HEK293 (cell line): ENCODE data around the gene TWSG1.
"Not testable (repeated sequence)": the region's sequence is repeated elsewhere in the genome, so short reads cannot be mapped to it uniquely, and the experiment has no call there.

Experiments
- CTCF ChIA-PET: fragments of 350-600 bp; formaldehyde crosslinking; extraction: SDS; loops from one replicate; lab custom pipeline; 2021; ENCODE audit warnings: antibody characterized with exemption; lab: Yijun Ruan, JAX
- POLR2A ChIA-PET: fragments of 300-600 bp; formaldehyde crosslinking; extraction: SDS; loops from one replicate; lab custom pipeline; 2020; ENCODE audit warnings: antibody characterized with exemption, inconsistent platforms; lab: Yijun Ruan, JAX
- H3K27ac ChIP-seq: fragments of 200-500 bp; sonication (Bioruptor generic); 2 replicates; pipeline ENCODE4 v1.5.1; 2014; ENCODE audit warnings: low read depth, low read length, control low read depth, inconsistent platforms; ENCODE audit errors: extremely low read depth
- H3K36me3 ChIP-seq, 2 experiments: fragments of 200-500 bp in 1 of 2; sonication (Bioruptor generic) in 1 of 2; 1 replicate in 1 of 2; 2 replicates in 1 of 2; pipeline ENCODE4 v1.5.1; 2014 to 2017; ENCODE audit warnings: inconsistent platforms in 2 of 2, low read length in 2 of 2; ENCODE audit not compliant: control insufficient read depth in 2 of 2, insufficient read depth in 1 of 2
- H3K4me1 ChIP-seq: fragments of 200-500 bp; sonication (Bioruptor generic); 2 replicates; pipeline ENCODE4 v1.5.1; 2014; ENCODE audit warnings: mild to moderate bottlenecking, low read length, inconsistent platforms; ENCODE audit not compliant: control insufficient read depth, insufficient read depth
- H3K4me3 ChIP-seq: 2 replicates; pipeline ENCODE4 v1.5.1; 2011; ENCODE audit warnings: low read depth, mild to moderate bottlenecking, control low read depth, low read length, moderate library complexity
- H3K9me3 ChIP-seq: fragments of 200-500 bp; sonication (Bioruptor generic); 2 replicates; pipeline ENCODE4 v1.5.1; 2014; ENCODE audit warnings: low read depth, low read length, inconsistent platforms; ENCODE audit not compliant: control insufficient read depth, insufficient read depth
- HOXC10 ChIP-seq: sonication (generic); formaldehyde crosslinking; IDR thresholded peaks from 2 replicates; pipeline ENCODE4 v1.8.1; 2023; ENCODE audit warnings: mild to moderate bottlenecking, missing genetic modification reagents
- REPIN1 ChIP-seq: fragments of 450-650 bp; formaldehyde crosslinking; IDR thresholded peaks from 2 replicates; pipeline ENCODE4 v1.5.1; 2017; ENCODE audit warnings: missing biosample characterization, missing genetic modification characterization, low read depth
- ZBTB17 ChIP-seq: fragments of 450-650 bp; formaldehyde crosslinking; IDR thresholded peaks from 2 replicates; pipeline ENCODE4 v1.5.1; 2016; ENCODE audit warnings: missing biosample characterization, missing genetic modification characterization
- ZNF133 ChIP-seq: fragments of 450-650 bp; formaldehyde crosslinking; IDR thresholded peaks from 2 replicates; pipeline ENCODE4 v1.5.1; 2016; ENCODE audit warnings: missing biosample characterization, missing genetic modification characterization
- ZNF155 ChIP-seq: fragments of 450-650 bp; formaldehyde crosslinking; IDR thresholded peaks from 2 replicates; pipeline ENCODE4 v1.5.1; 2016; ENCODE audit warnings: missing biosample characterization, missing genetic modification characterization
- ZNF16 ChIP-seq: fragments of 450-650 bp; formaldehyde crosslinking; IDR thresholded peaks from 2 replicates; pipeline ENCODE4 v1.5.1; 2016; ENCODE audit warnings: low read depth, missing biosample characterization, missing genetic modification characterization
- ZNF2 ChIP-seq: fragments of 450-650 bp; formaldehyde crosslinking; IDR thresholded peaks from 2 replicates; pipeline ENCODE4 v1.5.1; 2016; ENCODE audit warnings: missing biosample characterization, missing genetic modification characterization
- ZNF350 ChIP-seq: fragments of 450-650 bp; formaldehyde crosslinking; IDR thresholded peaks from 2 replicates; pipeline ENCODE4 v1.5.0; 2017; ENCODE audit warnings: missing biosample characterization, mild to moderate bottlenecking, missing genetic modification characterization
- ZNF37A ChIP-seq: fragments of 450-650 bp; IDR thresholded peaks from 2 replicates; pipeline ENCODE4 v1.5.1; 2018; ENCODE audit warnings: missing biosample characterization, missing genetic modification characterization
- ZNF394 ChIP-seq: fragments of 450-650 bp; formaldehyde crosslinking; IDR thresholded peaks from 2 replicates; pipeline ENCODE4 v1.5.1; 2016; ENCODE audit warnings: missing biosample characterization, missing genetic modification characterization, mild to moderate bottlenecking, moderate library complexity, borderline replicate concordance
- ZNF416 ChIP-seq: fragments of 450-650 bp; formaldehyde crosslinking; IDR thresholded peaks from 2 replicates; pipeline ENCODE4 v1.5.1; 2016; ENCODE audit warnings: missing biosample characterization, missing genetic modification characterization
- ZNF707 ChIP-seq: fragments of 450-650 bp; formaldehyde crosslinking; IDR thresholded peaks from 2 replicates; pipeline ENCODE4 v1.5.1; 2016; ENCODE audit warnings: missing biosample characterization, missing genetic modification characterization
- ZNF776 ChIP-seq: fragments of 450-650 bp; formaldehyde crosslinking; IDR thresholded peaks from 2 replicates; pipeline ENCODE4 v1.5.0; 2017; ENCODE audit warnings: missing biosample characterization, missing genetic modification characterization, borderline replicate concordance
- ZNF792 ChIP-seq: fragments of 450-650 bp; formaldehyde crosslinking; IDR thresholded peaks from 2 replicates; pipeline ENCODE4 v1.5.1; 2016; ENCODE audit warnings: missing biosample characterization, missing genetic modification characterization
- ZSCAN18 ChIP-seq: fragments of 450-650 bp; formaldehyde crosslinking; IDR thresholded peaks from 2 replicates; pipeline ENCODE4 v1.5.1; 2016; ENCODE audit warnings: missing biosample characterization, missing genetic modification characterization
- ZSCAN4 ChIP-seq: fragments of 450-650 bp; formaldehyde crosslinking; IDR thresholded peaks from 2 replicates; pipeline ENCODE4 v1.5.1; 2017; ENCODE audit warnings: missing biosample characterization, missing genetic modification characterization
- TF ChIP-seq, protein P1 (sequence below): fragments of 450-650 bp; formaldehyde crosslinking; IDR thresholded peaks from 2 replicates; pipeline ENCODE4; 2016; ENCODE audit warnings: missing biosample characterization, missing genetic modification characterization
- TF ChIP-seq, protein P2 (sequence below): fragments of 450-650 bp; formaldehyde crosslinking; IDR thresholded peaks from 2 replicates; pipeline ENCODE4 v1.5.1; 2016; ENCODE audit warnings: missing biosample characterization, missing genetic modification characterization, borderline replicate concordance
- TF ChIP-seq, protein P3 (sequence below): sonication (generic); formaldehyde crosslinking; IDR thresholded peaks from 2 replicates; pipeline ENCODE4 v1.8.1; 2022; ENCODE audit warnings: mild to moderate bottlenecking, moderate library complexity, missing genetic modification reagents
- TF ChIP-seq, protein P4 (sequence below): fragments of 450-650 bp; formaldehyde crosslinking; IDR thresholded peaks from 2 replicates; pipeline ENCODE4 v1.5.1; 2016; ENCODE audit warnings: missing biosample characterization, missing genetic modification characterization

The TWSG1 gene

DNA sequence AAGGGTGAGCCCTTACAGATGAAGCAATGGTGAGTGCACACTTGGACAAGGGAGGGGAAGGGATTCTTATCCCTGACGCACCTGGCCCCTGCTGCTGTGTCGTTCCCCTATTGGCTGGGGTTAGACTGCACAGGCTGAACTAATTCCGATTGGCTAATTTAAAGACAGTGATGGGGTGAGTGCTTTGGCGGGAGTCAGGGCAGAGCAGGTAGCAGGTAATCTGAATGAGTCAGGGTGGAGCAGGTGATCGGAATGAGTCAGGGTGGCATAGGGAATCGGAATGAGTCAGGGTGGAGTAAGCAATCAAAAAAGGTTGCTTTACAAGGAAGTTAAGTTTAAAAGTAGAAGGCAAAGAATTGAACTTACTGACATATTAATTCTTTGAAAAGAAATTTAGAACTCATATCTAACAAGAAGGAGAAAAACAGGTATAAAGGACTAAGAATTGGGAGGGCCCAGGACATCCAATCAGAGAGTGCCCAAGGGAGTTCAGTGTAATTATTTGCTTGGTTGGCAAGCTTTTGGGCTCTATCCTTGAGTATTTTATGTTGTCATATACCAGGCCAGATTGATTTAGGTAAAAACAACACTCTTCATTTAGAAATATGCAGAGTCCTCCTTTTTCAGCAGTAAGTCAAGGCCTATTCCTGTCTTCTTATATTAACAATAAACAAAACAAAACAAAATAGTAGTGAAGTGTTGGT is 88.4 kb downstream of the TWSG1 start:
- no peak for TF ChIP-seq ZNF155
- TF ChIP-seq ZSCAN4 (tag by site-specific recombination), result no peak
- TF ChIP-seq, protein P1, sequence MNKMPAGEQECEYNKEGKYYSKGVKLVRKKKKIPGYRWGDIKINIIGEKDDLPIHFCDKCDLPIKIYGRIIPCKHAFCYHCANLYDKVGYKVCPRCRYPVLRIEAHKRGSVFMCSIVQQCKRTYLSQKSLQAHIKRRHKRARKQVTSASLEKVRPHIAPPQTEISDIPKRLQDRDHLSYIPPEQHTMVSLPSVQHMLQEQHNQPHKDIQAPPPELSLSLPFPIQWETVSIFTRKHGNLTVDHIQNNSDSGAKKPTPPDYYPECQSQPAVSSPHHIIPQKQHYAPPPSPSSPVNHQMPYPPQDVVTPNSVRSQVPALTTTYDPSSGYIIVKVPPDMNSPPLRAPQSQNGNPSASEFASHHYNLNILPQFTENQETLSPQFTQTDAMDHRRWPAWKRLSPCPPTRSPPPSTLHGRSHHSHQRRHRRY, result no peak
- TF ChIP-seq ZNF776, result no peak
- no peak for TF ChIP-seq ZSCAN18 (tag by site-specific recombination)
- no peak for TF ChIP-seq ZNF350 (tag by site-specific recombination)
- no peak for TF ChIP-seq ZBTB17
- TF ChIP-seq REPIN1, result no peak
- no peak for TF ChIP-seq ZNF16 (tag by site-specific recombination)
- no peak for TF ChIP-seq ZNF2 (tag by site-specific recombination)
- no peak for TF ChIP-seq ZNF792 (tag by site-specific recombination)
- TF ChIP-seq ZNF133 (tag by site-specific recombination), result no peak
- no peak for TF ChIP-seq ZNF707 (tag by site-specific recombination)
- TF ChIP-seq, protein P2, sequence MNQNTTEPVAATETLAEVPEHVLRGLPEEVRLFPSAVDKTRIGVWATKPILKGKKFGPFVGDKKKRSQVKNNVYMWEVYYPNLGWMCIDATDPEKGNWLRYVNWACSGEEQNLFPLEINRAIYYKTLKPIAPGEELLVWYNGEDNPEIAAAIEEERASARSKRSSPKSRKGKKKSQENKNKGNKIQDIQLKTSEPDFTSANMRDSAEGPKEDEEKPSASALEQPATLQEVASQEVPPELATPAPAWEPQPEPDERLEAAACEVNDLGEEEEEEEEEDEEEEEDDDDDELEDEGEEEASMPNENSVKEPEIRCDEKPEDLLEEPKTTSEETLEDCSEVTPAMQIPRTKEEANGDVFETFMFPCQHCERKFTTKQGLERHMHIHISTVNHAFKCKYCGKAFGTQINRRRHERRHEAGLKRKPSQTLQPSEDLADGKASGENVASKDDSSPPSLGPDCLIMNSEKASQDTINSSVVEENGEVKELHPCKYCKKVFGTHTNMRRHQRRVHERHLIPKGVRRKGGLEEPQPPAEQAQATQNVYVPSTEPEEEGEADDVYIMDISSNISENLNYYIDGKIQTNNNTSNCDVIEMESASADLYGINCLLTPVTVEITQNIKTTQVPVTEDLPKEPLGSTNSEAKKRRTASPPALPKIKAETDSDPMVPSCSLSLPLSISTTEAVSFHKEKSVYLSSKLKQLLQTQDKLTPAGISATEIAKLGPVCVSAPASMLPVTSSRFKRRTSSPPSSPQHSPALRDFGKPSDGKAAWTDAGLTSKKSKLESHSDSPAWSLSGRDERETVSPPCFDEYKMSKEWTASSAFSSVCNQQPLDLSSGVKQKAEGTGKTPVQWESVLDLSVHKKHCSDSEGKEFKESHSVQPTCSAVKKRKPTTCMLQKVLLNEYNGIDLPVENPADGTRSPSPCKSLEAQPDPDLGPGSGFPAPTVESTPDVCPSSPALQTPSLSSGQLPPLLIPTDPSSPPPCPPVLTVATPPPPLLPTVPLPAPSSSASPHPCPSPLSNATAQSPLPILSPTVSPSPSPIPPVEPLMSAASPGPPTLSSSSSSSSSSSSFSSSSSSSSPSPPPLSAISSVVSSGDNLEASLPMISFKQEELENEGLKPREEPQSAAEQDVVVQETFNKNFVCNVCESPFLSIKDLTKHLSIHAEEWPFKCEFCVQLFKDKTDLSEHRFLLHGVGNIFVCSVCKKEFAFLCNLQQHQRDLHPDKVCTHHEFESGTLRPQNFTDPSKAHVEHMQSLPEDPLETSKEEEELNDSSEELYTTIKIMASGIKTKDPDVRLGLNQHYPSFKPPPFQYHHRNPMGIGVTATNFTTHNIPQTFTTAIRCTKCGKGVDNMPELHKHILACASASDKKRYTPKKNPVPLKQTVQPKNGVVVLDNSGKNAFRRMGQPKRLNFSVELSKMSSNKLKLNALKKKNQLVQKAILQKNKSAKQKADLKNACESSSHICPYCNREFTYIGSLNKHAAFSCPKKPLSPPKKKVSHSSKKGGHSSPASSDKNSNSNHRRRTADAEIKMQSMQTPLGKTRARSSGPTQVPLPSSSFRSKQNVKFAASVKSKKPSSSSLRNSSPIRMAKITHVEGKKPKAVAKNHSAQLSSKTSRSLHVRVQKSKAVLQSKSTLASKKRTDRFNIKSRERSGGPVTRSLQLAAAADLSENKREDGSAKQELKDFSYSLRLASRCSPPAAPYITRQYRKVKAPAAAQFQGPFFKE, result no peak
- no peak for TF ChIP-seq ZNF416 (tag by site-specific recombination)
- TF ChIP-seq, protein P3, sequence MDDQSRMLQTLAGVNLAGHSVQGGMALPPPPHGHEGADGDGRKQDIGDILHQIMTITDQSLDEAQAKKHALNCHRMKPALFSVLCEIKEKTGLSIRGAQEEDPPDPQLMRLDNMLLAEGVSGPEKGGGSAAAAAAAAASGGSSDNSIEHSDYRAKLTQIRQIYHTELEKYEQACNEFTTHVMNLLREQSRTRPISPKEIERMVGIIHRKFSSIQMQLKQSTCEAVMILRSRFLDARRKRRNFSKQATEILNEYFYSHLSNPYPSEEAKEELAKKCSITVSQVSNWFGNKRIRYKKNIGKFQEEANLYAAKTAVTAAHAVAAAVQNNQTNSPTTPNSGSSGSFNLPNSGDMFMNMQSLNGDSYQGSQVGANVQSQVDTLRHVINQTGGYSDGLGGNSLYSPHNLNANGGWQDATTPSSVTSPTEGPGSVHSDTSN (CRISPR knock-in tag), result no peak
- no peak for TF ChIP-seq HOXC10 (CRISPR knock-in tag)
- no peak for TF ChIP-seq ZNF37A
- TF ChIP-seq ZNF394 (tag by site-specific recombination), result no peak
- TF ChIP-seq, protein P4, sequence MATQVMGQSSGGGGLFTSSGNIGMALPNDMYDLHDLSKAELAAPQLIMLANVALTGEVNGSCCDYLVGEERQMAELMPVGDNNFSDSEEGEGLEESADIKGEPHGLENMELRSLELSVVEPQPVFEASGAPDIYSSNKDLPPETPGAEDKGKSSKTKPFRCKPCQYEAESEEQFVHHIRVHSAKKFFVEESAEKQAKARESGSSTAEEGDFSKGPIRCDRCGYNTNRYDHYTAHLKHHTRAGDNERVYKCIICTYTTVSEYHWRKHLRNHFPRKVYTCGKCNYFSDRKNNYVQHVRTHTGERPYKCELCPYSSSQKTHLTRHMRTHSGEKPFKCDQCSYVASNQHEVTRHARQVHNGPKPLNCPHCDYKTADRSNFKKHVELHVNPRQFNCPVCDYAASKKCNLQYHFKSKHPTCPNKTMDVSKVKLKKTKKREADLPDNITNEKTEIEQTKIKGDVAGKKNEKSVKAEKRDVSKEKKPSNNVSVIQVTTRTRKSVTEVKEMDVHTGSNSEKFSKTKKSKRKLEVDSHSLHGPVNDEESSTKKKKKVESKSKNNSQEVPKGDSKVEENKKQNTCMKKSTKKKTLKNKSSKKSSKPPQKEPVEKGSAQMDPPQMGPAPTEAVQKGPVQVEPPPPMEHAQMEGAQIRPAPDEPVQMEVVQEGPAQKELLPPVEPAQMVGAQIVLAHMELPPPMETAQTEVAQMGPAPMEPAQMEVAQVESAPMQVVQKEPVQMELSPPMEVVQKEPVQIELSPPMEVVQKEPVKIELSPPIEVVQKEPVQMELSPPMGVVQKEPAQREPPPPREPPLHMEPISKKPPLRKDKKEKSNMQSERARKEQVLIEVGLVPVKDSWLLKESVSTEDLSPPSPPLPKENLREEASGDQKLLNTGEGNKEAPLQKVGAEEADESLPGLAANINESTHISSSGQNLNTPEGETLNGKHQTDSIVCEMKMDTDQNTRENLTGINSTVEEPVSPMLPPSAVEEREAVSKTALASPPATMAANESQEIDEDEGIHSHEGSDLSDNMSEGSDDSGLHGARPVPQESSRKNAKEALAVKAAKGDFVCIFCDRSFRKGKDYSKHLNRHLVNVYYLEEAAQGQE (tag by site-specific recombination), result no peak
- H3K4me1 ChIP-seq, result no peaks in the 10 kb centered on the region
- no peak overlapping the region for H3K4me3 ChIP-seq
- ChIA-PET POLR2A (no interaction called here), CTCF (no interaction called here)
- H3K27ac ChIP-seq, result no peak overlapping the region
- no peaks in the 10 kb centered on the region for H3K36me3 ChIP-seq
- H3K9me3 ChIP-seq, result no peaks in the 10 kb centered on the region

- H3K4me3 ChIP-seq, H3K9me3 ChIP-seq, H3K27ac ChIP-seq, H3K4me1 ChIP-seq, H3K36me3 ChIP-seq, POLR2A ChIA-PET, CTCF ChIA-PET: not testable (repeated sequence)
Observed at GRCh38 chr18:9423648-9424047, 89.1 kb downstream of the TWSG1 start.
